ENCODE data around the gene ZFHX2.

Gene ZFHX2

DNA sequence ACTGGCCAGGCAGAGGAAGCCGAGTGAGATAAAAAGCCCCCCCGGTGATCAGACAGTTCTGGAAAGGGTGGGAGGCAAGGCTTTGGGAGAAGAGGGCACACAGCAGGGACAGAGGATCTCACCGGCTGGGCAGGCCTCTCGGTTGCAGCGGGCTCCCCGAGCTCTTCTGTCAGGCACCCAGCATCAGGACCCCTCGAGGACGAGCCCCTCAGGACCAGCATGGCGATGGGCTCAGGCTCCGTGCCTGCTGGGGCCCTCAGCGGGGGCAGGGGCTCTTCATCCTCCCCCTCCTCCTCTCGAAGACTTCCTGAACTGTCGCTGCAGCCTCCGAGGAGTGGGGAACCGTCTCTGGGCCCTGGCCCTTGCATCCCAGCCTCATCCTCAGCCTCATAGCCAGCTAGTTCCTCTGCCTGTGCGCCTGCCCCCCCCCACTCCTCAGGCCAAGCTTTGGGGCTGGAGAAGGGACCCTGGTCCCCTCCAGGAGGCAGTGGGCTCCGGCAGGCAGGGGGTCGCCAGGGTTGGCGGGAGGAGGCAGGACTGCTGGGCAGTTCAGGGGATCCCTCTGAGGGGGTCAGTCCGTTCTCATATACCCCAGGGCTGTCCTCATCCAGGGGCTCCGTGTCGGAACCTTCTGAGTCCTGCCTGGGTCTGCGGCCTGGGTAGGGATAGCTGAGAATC lies 19.4 kb upstream of the ZFHX2 start:
- TF ChIP-seq SIN3A (IDR thresholded peaks at IDR 0.05; ENCODE audit: borderline replicate concordance, insufficient read depth, low read length) = no peak
- TF ChIP-seq TAF1 (IDR thresholded peaks at IDR 0.05; ENCODE audit: borderline replicate concordance, insufficient read depth, low read length) = no peak
- no peak for TF ChIP-seq POLR2AphosphoS5 (IDR thresholded peaks at IDR 0.05; ENCODE audit: low read depth, low read length)

DNA sequence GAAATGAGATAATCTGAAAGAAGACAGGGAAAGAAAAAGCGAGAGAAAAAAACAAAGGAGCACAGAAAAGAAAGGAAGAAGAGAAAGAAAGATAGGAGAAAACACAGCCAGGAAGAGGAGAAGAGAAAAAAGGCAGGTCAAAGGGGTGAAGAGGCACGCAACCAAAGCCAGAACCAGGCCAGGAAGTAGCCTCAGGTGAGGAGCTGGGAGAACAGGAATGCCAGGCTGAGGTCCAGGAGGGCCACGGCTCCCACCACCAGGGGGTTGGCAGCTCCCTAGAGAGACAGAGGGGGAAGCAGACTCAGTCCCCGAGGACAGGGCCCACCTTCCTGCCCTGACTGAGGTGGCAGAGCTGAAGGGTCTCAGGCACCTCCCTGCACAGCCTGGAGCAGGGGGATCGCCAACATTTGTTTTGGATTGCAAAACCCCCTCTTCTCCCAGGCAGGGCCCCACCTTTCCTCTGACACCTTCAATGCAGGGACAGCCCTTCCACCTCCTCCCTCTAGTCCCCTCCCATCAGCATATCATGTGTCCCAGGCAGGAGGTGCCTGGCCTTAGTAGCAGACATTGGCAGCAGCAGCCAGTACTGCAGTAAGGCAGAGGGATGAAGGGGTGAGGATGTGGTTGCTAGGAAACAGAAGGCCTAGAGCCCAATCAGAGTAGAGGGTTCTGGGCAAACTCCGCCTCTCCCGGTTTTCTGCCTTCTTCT lies 18.0 kb upstream of the ZFHX2 start:
- no peak for TF ChIP-seq FOXP2 (optimal IDR thresholded peaks at IDR 0.05; ENCODE audit: borderline replicate concordance, extremely low read depth, extremely low read length, insufficient read depth)

DNA sequence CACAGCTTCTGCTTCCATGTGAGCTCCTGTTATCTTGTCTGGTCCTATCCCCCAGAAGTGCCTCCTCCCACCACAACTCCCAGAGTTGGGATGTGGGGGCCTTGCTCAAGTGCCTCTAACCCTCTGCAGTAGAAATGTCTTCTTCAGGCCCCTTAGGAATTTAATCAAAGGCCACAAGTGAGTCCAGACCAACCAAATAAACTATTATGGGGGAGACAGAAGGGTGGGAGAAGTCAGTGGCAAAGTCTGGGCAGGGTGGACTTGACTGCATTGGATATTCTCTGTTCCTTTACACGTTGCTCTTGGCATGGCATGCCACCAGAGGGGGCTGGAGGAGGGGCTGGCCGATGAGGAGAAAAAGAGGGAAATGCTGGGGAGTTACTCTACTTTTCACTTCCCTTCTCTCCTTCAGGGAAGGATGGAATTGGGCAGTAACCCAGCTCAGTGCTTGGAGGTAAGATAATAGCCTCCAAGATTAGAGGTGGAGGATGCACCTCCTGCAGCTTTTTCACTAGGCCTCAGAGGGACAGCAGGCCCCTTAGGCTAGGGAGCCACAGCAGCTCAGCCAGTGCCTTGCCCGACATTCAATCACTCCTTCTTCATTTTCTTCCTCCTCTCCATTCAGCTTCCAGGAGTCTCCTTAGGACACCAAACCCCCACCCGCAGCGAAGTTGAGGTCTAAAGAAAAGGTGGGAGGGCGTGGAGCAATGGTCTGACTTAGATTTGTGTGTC lies 17.2 kb upstream of the ZFHX2 start:
- TF ChIP-seq, protein P1, sequence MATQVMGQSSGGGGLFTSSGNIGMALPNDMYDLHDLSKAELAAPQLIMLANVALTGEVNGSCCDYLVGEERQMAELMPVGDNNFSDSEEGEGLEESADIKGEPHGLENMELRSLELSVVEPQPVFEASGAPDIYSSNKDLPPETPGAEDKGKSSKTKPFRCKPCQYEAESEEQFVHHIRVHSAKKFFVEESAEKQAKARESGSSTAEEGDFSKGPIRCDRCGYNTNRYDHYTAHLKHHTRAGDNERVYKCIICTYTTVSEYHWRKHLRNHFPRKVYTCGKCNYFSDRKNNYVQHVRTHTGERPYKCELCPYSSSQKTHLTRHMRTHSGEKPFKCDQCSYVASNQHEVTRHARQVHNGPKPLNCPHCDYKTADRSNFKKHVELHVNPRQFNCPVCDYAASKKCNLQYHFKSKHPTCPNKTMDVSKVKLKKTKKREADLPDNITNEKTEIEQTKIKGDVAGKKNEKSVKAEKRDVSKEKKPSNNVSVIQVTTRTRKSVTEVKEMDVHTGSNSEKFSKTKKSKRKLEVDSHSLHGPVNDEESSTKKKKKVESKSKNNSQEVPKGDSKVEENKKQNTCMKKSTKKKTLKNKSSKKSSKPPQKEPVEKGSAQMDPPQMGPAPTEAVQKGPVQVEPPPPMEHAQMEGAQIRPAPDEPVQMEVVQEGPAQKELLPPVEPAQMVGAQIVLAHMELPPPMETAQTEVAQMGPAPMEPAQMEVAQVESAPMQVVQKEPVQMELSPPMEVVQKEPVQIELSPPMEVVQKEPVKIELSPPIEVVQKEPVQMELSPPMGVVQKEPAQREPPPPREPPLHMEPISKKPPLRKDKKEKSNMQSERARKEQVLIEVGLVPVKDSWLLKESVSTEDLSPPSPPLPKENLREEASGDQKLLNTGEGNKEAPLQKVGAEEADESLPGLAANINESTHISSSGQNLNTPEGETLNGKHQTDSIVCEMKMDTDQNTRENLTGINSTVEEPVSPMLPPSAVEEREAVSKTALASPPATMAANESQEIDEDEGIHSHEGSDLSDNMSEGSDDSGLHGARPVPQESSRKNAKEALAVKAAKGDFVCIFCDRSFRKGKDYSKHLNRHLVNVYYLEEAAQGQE (IDR thresholded peaks at IDR 0.05; ENCODE audit: insufficient read depth in 1 of 2, low read depth in 2 of 2, low read length in 2 of 2) = no peak
- no peak for TF ChIP-seq SIN3A (IDR thresholded peaks at IDR 0.05; ENCODE audit: borderline replicate concordance, insufficient read depth, low read length)
- no peak for TF ChIP-seq POLR2AphosphoS5 (IDR thresholded peaks at IDR 0.05; ENCODE audit: low read depth, low read length)
- no peak for TF ChIP-seq FOXP2 (optimal IDR thresholded peaks at IDR 0.05; ENCODE audit: borderline replicate concordance, extremely low read depth, extremely low read length, insufficient read depth)
- TF ChIP-seq TAF1 (IDR thresholded peaks at IDR 0.05; ENCODE audit: borderline replicate concordance, insufficient read depth, low read length) = no peak

DNA sequence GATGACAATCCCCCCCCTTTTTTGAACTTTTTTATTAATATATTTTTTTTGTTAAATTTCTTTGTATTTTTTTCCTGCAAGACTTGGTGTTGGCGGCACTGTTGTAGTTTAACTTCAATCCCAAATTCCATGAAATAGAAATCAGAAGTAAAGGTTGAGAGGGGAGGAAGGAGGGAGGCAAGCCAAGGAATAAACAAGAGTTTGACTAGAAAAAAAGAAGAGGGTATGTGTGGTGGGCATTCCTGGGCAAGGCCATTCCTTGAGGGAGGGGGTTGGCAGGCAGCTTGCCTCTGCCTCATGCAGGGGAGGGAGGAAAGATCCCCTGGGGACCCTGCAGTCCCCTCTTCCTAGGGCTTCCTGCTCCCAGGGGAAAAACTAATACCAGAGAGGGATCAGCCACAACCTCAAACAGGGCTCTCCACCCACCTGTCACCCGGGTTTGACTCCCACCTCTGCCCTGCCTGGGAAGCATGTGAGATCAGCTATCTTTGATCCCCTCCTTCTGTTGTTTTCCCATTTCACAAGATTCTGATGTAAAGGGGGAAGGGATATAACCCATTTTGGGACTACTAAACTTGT lies 16.5 kb upstream of the ZFHX2 start:
- TF ChIP-seq TAF1 (IDR thresholded peaks at IDR 0.05; ENCODE audit: borderline replicate concordance, insufficient read depth, low read length) = no peak
- TF ChIP-seq SIN3A (IDR thresholded peaks at IDR 0.05; ENCODE audit: borderline replicate concordance, insufficient read depth, low read length) = no peak
- TF ChIP-seq, protein P1 (IDR thresholded peaks at IDR 0.05; ENCODE audit: insufficient read depth in 1 of 2, low read depth in 2 of 2, low read length in 2 of 2) = no peak
- no peak for TF ChIP-seq POLR2AphosphoS5 (IDR thresholded peaks at IDR 0.05; ENCODE audit: low read depth, low read length)
- no peak for TF ChIP-seq FOXP2 (optimal IDR thresholded peaks at IDR 0.05; ENCODE audit: borderline replicate concordance, extremely low read depth, extremely low read length, insufficient read depth)

DNA sequence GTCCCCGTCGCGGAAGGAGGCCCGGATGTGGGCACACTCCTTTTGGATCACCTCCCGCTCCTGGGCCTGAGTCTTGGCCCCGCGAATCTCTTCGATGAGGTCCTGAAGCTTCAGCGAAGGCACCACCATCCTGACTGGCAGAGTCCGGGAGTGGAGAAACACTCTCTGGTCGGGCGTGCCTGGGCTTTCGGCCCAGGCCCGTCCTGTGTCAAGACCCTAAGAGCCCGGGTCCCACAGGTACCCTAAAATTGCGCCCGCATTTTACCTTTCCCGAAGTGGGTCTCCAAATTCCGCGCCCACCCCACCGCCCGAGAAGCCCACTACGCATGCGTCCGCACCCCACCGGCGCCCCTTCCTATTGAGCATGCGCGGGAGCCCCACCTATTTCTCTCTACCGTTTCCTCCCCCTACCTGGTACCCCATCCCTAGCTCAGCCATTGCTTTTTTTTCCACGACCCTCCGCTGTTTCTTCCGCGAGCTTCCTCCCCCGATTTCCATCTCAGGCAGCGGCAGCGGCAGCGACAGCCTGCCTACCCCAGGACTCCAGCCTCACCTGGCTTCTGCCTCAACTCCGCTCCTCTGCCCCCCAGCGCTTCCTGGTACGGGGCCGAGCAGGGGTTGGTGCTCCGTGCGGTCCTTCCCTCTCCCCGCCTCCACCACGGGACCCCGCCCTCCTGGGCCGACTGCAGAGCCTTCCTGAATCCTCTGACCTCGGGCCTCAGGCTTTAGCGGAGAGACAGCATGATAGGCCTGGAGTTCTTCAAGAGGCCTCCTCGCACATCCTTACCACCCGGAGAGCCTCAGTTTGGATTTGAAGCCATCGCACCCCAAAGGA lies 15.8 kb upstream of the ZFHX2 start, which contains the start of gene AP1G2:
TSS of gene AP1G2 (minus strand) at position 606 of the 835 bp plus-strand sequence. CDS start at position 129, 477 bp downstream.
- TF ChIP-seq POLR2AphosphoS5 (IDR thresholded peaks at IDR 0.05; ENCODE audit: low read depth, low read length) (no peak), FOXP2 (optimal IDR thresholded peaks at IDR 0.05; ENCODE audit: borderline replicate concordance, extremely low read depth, extremely low read length, insufficient read depth) (no peak), SIN3A (IDR thresholded peaks at IDR 0.05; ENCODE audit: borderline replicate concordance, insufficient read depth, low read length) (no peak), TAF1 (IDR thresholded peaks at IDR 0.05; ENCODE audit: borderline replicate concordance, insufficient read depth, low read length) (no peak)
- TF ChIP-seq, protein P1 (IDR thresholded peaks at IDR 0.05; ENCODE audit: insufficient read depth in 1 of 2, low read depth in 2 of 2, low read length in 2 of 2) = no peak
